IgD-negative memory B cell (primary cell): ENCODE results near the gene DBR1. TPM values are rescaled to one million over a fixed set of nuclear protein-coding genes. Genes with fewer than 3 reads are reported as not detected.
A peak's percentile ranks its signal among the peaks of the same experiment; 100 is the strongest.

Source experiments
- H3K27ac Mint-ChIP-seq, 3 donors: one replicate each; pipeline ENCODE4 v1.8.0; 2020 to 2022; ENCODE audit warnings: mild to moderate bottlenecking in 3 of 3, mixed read lengths in 3 of 3, moderate library complexity in 1 of 3
- H3K27me3 Mint-ChIP-seq: one replicate; pipeline ENCODE4 v1.8.0; 2021; ENCODE audit warnings: mixed read lengths
- H3K36me3 Mint-ChIP-seq: one replicate; pipeline ENCODE4 v1.8.0; 2020; ENCODE audit warnings: mild to moderate bottlenecking, mixed read lengths
- H3K4me1 Mint-ChIP-seq, 3 donors: one replicate each; pipeline ENCODE4 v1.8.0; 2020 to 2022; ENCODE audit warnings: mixed read lengths in 3 of 3, mild to moderate bottlenecking in 1 of 3
- H3K4me3 Mint-ChIP-seq, 4 donors: one replicate each; pipeline ENCODE4 v1.8.0; 2020 to 2022; ENCODE audit warnings: mild to moderate bottlenecking in 4 of 4, mixed read lengths in 4 of 4, moderate library complexity in 3 of 4
- H3K9me3 Mint-ChIP-seq, 3 donors: one replicate each; pipeline ENCODE4 v1.8.0; 2020 to 2021; ENCODE audit warnings: mixed read lengths in 3 of 3, mild to moderate bottlenecking in 1 of 3
- polyA plus RNA-seq: library from polyadenylated mRNA; unstranded; fragments of 300-500 nt; fragmentation: Illumina TruSeq; gene quantifications from one replicate; pipeline ENCODE4 v1.2.3, GENCODE V29; 2021

Gene DBR1
- polyA plus RNA-seq, 1 donor from 2014 or later: 12.9 TPM

DNA sequence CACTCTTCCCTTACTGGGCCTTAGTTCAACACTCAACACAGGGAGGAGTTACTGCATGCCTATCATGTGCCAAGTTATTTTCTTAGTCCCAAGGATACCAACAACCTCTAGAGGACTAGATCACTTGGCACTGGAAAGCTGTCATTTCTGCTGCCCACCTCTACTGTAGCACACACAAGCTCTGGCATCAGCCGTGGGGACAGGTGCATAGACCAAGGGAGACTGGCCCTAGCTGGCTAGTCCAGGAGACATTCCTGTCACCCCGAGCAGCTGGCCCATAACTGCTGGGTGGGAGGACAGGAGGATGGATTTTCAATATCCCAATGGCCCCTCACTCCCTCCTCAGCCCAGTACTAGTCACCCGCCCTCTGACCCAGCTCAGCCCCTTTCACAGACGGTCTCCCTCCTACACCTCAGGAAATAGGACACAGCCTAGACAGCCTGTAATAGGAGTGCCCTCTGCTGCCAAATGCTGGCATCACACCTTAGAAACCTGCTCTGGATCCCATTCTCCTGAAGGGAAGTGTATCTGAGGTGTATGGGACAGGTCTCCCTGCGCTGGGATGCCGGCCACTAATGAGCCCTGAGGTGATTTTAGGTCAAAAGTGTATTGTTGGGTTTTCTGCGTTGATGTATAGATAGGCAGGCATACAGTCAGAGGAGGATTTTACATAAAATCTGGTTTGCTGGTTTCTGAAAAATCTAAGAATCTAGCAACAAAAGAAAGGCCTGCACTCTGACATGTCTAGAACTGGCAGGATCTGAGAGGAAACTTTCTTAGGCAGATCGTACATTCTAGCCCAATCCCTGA lies 55.9 kb downstream of the DBR1 start:
- Mint-ChIP-seq H3K27me3 (peaks cover 32% of the 10 kb centered on the region), H3K27ac (no peak overlapping the region), H3K36me3 (no peaks in the 10 kb centered on the region), H3K4me3 (no peak overlapping the region), H3K9me3 (peaks cover 0 to 6% (median 5%) of the 10 kb centered on the region in 3 donors), H3K4me1 (peaks cover 0 to 4% (median 2%) of the 10 kb centered on the region in 3 donors)

DNA sequence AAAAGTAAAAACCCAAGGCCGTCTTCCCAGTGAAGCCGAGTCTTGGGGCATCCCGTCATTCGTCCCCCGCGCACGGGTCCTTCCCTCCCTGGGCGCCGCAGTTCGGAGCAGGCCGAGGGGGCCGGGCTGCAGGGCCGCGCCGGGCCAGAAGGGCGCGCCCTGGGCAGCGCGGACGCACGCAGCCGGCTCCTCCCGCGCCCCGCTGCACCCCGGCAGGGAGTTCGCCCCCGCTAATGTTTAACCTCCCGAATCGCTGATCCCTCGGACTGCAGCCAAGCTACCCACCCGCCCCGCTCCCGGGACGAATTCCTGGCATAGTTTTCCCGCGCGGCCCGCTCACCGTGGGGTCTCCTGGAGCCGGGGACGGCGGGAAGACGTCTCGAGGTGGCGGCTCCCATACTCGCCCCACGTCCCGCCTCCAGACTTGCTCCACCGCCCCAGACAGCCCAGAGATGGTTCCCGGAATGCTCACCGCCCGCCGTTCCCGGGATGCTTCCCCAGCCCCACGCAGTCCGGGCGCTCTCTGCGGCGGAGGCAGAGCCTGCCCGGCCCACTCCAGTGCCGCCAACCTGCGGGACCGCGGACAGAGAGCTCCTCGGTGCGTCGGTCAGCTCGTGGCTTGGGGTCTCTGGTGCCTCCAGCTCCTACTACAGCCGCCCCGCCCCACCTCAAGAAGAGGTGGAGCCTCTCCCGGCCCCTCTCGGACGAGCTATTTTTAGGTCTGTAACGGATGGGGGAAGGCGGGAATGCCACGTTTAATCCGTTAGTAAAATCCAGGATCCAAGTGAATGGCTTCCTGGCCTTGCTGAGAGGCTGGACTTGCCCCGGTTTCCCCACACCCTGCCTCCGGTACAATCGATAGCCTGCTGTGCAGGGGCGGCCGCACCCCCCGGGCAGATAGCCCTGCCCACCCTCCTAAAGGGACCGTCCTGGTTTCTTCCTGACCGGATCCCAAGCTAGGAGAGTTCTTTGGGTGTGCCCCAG lies 59.4 kb downstream of the DBR1 start, which contains the start of gene DZIP1L:
Gene DZIP1L, minus strand, starts transcription at position 621 of the 984 bp plus-strand sequence. CDS start 11,637 bp downstream, outside the sequence.
- peaks cover 40% of the 10 kb centered on the region for H3K27me3 Mint-ChIP-seq
- H3K4me3 Mint-ChIP-seq: peak within 1 kb of the TSS; percentile 46 to 89 (median 82)
- H3K27ac Mint-ChIP-seq: no peak within 1 kb of the TSS
- peaks cover 0 to 4% (median 2%) of the 10 kb centered on the region in 3 donors for H3K4me1 Mint-ChIP-seq
- no peaks in the 10 kb centered on the region for H3K36me3 Mint-ChIP-seq
- H3K9me3 Mint-ChIP-seq: peaks cover 0 to under 1% (median 0%) of the 10 kb centered on the region in 3 donors

DNA sequence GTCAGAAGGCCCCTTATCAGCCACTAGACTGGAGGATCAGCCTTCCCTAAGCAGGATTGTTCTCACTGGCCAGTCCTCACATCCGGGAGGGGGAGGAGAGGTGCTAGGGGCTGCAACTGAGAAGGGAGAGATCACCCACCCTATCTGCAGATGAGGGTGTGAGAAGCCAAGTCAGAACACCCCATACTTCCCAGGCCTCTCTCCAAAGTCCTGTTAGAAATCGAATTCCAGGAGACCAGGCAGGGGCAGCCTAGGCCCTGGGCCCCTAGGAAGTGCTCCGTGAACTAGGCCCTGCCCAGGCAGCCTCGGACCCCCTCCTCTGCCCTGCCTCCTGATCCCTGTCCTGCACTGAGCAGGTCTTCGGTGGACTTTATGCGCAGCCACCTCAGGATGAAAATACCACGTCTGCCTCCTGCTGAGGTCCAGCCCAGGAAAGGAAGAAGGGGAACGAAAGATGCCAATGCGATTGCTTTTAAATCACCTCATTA lies 60.2 kb downstream of the DBR1 start:
- no peaks in the 10 kb centered on the region for H3K9me3 Mint-ChIP-seq
- H3K4me1 Mint-ChIP-seq: peaks cover 0 to 4% (median 2%) of the 10 kb centered on the region in 3 donors
- H3K36me3 Mint-ChIP-seq: no peaks in the 10 kb centered on the region
- no peak overlapping the region for H3K27ac Mint-ChIP-seq
- peak overlapping the region; percentile 10 to 89 (median 74) for H3K4me3 Mint-ChIP-seq
- H3K27me3 Mint-ChIP-seq: peaks cover 40% of the 10 kb centered on the region

DNA sequence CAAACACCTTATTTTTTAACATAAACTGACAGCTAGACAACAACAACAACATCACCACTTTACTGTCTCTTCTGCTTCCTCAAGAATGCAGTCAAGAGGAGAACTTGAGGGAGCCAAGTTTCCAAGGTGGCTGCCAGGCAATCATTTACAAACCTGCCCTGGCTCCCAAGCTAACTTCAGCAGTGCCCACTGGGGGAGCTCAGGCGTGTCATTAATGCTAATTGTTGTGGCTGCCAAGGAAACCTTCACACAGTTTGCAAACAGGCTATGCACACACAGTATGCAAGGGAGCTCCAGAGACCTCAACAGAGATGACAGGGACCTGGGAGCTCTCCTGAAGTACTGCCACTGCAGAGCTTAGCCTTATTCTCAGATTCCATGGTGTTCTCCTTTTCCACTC lies 61.4 kb downstream of the DBR1 start:
- Mint-ChIP-seq H3K27me3 (peaks cover 37% of the 10 kb centered on the region), H3K36me3 (no peaks in the 10 kb centered on the region), H3K27ac (no peak overlapping the region), H3K4me3 (no peak overlapping the region), H3K4me1 (peaks cover 0 to 4% (median 0%) of the 10 kb centered on the region in 3 donors), H3K9me3 (no peaks in the 10 kb centered on the region)

DNA sequence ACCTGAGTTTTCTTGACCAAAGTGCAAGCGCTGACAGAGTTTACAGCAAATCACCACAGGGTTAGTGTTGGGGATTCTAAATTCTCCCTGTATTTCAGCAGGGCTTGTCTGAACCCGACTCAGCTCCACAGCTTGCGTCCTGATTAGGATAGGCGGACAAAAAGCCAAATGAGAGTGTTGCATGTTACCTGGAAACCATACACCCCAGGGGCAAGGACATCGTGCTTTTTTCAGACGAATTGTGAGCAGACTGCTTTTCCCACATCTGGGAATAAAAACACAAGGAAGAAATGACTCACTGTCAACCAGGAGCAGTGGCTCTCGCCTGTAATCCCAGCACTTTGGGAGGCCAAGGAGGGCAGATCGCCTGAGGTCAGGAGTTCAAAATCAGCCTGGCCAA lies 62.4 kb downstream of the DBR1 start:
- peaks cover 34% of the 10 kb centered on the region for H3K27me3 Mint-ChIP-seq
- H3K4me1 Mint-ChIP-seq: peaks cover 0 to 4% (median 0%) of the 10 kb centered on the region in 3 donors
- no peaks in the 10 kb centered on the region for H3K9me3 Mint-ChIP-seq
- H3K4me3 Mint-ChIP-seq: no peak overlapping the region
- H3K27ac Mint-ChIP-seq: no peak overlapping the region
- no peaks in the 10 kb centered on the region for H3K36me3 Mint-ChIP-seq

Other genes starting within 250 kb of the DBR1 start
- gene CLDN18, start 164.8 kb downstream of the DBR1 start, polyA plus RNA-seq: not detected
- not detected for gene DZIP1L, start 59.3 kb downstream of the DBR1 start, polyA plus RNA-seq
- gene A4GNT, start 42.5 kb downstream of the DBR1 start, polyA plus RNA-seq: not detected
- 42.6 TPM for gene ARMC8, start 12.4 kb upstream of the DBR1 start, polyA plus RNA-seq
- gene NME9, start 154.9 kb upstream of the DBR1 start, polyA plus RNA-seq: 0.29 TPM
- not detected for gene MRAS, start 173.7 kb upstream of the DBR1 start, polyA plus RNA-seq